Measurements from ENCODE around the gene SOX4.

SOX4 gene

DNA sequence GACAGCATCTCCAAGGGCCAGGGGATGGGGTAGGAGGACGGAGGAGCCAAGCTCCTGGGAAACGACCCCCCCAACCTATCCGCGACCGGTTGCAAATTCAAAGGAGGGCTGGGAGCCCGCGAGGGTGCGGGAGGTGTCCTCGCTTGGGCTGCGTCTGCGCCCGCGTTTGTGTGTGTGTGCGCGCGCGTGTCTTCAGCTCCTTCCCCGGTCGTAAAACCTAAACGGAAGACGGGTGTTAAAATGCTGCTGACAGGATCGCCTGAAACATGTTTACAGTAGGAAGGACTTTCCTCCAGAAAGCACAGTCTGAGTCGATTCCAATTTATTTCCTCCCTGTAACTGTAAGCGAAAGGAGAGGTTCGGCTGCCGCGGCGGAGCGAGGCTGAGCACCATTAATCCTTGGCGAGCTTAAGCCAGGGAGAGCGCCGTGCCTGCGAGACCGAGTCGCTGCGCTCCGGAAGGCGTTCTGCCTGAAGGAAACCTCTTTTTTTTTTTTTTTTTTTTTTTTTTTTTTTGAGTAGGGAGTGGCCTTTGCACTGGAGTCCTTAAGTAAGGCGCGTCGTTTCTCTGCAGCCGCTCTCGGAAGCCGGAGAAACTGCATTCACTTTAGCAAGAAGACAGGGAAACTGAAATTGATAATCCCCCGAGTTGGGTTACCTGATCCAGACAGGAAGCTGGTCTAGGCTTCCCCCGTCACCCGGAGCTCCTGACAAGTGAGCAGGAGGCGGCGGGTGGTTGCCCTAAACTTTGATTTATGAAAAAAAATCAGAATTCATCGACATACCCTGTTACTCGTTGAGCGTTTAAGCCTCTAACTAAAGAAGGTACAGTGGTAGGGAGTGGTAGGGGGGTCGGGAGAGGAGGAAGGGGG, 4.8 kb upstream of the SOX4 start:
- TF ChIP-seq SNAI2 (CRISPR knock-in tag; IDR thresholded peaks at IDR 0.05): no peak
- TF ChIP-seq GLIS3 (CRISPR knock-in tag; IDR thresholded peaks at IDR 0.05): no peak
- TF ChIP-seq, protein P1, sequence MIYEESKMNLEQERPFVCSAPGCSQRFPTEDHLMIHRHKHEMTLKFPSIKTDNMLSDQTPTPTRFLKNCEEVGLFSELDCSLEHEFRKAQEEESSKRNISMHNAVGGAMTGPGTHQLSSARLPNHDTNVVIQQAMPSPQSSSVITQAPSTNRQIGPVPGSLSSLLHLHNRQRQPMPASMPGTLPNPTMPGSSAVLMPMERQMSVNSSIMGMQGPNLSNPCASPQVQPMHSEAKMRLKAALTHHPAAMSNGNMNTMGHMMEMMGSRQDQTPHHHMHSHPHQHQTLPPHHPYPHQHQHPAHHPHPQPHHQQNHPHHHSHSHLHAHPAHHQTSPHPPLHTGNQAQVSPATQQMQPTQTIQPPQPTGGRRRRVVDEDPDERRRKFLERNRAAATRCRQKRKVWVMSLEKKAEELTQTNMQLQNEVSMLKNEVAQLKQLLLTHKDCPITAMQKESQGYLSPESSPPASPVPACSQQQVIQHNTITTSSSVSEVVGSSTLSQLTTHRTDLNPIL (CRISPR knock-in tag; IDR thresholded peaks at IDR 0.05; ENCODE audit: low read depth): no peak; the same call in 1 of the 2 replicates
- peak; percentile 59 for ATAC-seq

GRCh38 chr6:21589352-21590345, 3.9 kb upstream of the SOX4 start:
- TF ChIP-seq ZNF8 (CRISPR knock-in tag; IDR thresholded peaks at IDR 0.05) (no peak), BACH2 (CRISPR knock-in tag; IDR thresholded peaks at IDR 0.05; ENCODE audit: borderline replicate concordance) (no peak), RARB (CRISPR knock-in tag; IDR thresholded peaks at IDR 0.05) (no peak), ISL1 (CRISPR knock-in tag; IDR thresholded peaks at IDR 0.05) (no peak), TCF4 (CRISPR knock-in tag; IDR thresholded peaks at IDR 0.05; ENCODE audit: borderline replicate concordance) (no peak), ZNF565 (CRISPR knock-in tag; conservative IDR thresholded peaks at IDR 0.05; ENCODE audit: low read depth) (no peak), SNAI2 (CRISPR knock-in tag; IDR thresholded peaks at IDR 0.05) (no peak), OSR1 (CRISPR knock-in tag; IDR thresholded peaks at IDR 0.05) (no peak)
- TF ChIP-seq, protein P2, sequence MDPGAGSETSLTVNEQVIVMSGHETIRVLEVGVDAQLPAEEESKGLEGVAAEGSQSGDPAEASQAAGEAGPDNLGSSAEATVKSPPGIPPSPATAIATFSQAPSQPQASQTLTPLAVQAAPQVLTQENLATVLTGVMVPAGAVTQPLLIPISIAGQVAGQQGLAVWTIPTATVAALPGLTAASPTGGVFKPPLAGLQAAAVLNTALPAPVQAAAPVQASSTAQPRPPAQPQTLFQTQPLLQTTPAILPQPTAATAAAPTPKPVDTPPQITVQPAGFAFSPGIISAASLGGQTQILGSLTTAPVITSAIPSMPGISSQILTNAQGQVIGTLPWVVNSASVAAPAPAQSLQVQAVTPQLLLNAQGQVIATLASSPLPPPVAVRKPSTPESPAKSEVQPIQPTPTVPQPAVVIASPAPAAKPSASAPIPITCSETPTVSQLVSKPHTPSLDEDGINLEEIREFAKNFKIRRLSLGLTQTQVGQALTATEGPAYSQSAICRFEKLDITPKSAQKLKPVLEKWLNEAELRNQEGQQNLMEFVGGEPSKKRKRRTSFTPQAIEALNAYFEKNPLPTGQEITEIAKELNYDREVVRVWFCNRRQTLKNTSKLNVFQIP (CRISPR knock-in tag; IDR thresholded peaks at IDR 0.05; ENCODE audit: borderline replicate concordance, low read depth): no peak
- ATAC-seq: peak; percentile 61

- TF ChIP-seq ZNF70 (CRISPR knock-in tag; IDR thresholded peaks at IDR 0.05): no peak
- no peak for TF ChIP-seq ISL1 (CRISPR knock-in tag; IDR thresholded peaks at IDR 0.05)
- TF ChIP-seq ZFP30 (CRISPR knock-in tag; IDR thresholded peaks at IDR 0.05): no peak
- TF ChIP-seq ZC3H10 (CRISPR knock-in tag; IDR thresholded peaks at IDR 0.05): no peak
- TF ChIP-seq BACH2 (CRISPR knock-in tag; IDR thresholded peaks at IDR 0.05; ENCODE audit: borderline replicate concordance): no peak
- TF ChIP-seq, protein P2 (CRISPR knock-in tag; IDR thresholded peaks at IDR 0.05; ENCODE audit: borderline replicate concordance, low read depth): no peak
- TF ChIP-seq, protein P3, sequence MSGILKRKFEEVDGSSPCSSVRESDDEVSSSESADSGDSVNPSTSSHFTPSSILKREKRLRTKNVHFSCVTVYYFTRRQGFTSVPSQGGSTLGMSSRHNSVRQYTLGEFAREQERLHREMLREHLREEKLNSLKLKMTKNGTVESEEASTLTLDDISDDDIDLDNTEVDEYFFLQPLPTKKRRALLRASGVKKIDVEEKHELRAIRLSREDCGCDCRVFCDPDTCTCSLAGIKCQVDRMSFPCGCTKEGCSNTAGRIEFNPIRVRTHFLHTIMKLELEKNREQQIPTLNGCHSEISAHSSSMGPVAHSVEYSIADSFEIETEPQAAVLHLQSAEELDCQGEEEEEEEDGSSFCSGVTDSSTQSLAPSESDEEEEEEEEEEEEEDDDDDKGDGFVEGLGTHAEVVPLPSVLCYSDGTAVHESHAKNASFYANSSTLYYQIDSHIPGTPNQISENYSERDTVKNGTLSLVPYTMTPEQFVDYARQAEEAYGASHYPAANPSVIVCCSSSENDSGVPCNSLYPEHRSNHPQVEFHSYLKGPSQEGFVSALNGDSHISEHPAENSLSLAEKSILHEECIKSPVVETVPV (CRISPR knock-in tag; IDR thresholded peaks at IDR 0.05): no peak
- TF ChIP-seq ZNF565 (CRISPR knock-in tag; conservative IDR thresholded peaks at IDR 0.05; ENCODE audit: low read depth): no peak
- TF ChIP-seq ARNTL (CRISPR knock-in tag; IDR thresholded peaks at IDR 0.05; ENCODE audit: borderline replicate concordance, low read depth): no peak
- TF ChIP-seq SNAI2 (CRISPR knock-in tag; IDR thresholded peaks at IDR 0.05): no peak
- no peak for TF ChIP-seq ZNF8 (CRISPR knock-in tag; IDR thresholded peaks at IDR 0.05)
- TF ChIP-seq, protein P4, sequence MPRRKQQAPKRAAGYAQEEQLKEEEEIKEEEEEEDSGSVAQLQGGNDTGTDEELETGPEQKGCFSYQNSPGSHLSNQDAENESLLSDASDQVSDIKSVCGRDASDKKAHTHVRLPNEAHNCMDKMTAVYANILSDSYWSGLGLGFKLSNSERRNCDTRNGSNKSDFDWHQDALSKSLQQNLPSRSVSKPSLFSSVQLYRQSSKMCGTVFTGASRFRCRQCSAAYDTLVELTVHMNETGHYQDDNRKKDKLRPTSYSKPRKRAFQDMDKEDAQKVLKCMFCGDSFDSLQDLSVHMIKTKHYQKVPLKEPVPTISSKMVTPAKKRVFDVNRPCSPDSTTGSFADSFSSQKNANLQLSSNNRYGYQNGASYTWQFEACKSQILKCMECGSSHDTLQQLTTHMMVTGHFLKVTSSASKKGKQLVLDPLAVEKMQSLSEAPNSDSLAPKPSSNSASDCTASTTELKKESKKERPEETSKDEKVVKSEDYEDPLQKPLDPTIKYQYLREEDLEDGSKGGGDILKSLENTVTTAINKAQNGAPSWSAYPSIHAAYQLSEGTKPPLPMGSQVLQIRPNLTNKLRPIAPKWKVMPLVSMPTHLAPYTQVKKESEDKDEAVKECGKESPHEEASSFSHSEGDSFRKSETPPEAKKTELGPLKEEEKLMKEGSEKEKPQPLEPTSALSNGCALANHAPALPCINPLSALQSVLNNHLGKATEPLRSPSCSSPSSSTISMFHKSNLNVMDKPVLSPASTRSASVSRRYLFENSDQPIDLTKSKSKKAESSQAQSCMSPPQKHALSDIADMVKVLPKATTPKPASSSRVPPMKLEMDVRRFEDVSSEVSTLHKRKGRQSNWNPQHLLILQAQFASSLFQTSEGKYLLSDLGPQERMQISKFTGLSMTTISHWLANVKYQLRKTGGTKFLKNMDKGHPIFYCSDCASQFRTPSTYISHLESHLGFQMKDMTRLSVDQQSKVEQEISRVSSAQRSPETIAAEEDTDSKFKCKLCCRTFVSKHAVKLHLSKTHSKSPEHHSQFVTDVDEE (CRISPR knock-in tag; IDR thresholded peaks at IDR 0.05): no peak
- TF ChIP-seq RARB (CRISPR knock-in tag; IDR thresholded peaks at IDR 0.05): no peak
- no peak for TF ChIP-seq OSR1 (CRISPR knock-in tag; IDR thresholded peaks at IDR 0.05)
- TF ChIP-seq PPARA (CRISPR knock-in tag; IDR thresholded peaks at IDR 0.05; ENCODE audit: borderline replicate concordance): no peak
- no peak for TF ChIP-seq CSDC2 (CRISPR knock-in tag; IDR thresholded peaks at IDR 0.05)
- TF ChIP-seq TOX (CRISPR knock-in tag; IDR thresholded peaks at IDR 0.05; ENCODE audit: borderline replicate concordance): no peak
- no peak for TF ChIP-seq ZFP3 (CRISPR knock-in tag; IDR thresholded peaks at IDR 0.05)
- no peak for ATAC-seq
These were observed 3.2 kb upstream of the SOX4 start for GRCh38 chr6:21590346-21590745.
